Activated CD8-positive, alpha-beta T cell treated with anti-CD3 and anti-CD28 coated beads for 36 hours (primary cell): ENCODE results near the gene SLC27A1. TPM values are rescaled to one million over a fixed set of nuclear protein-coding genes. Genes with fewer than 3 reads are reported as not detected.

ENCODE experiments used
- ATAC-seq: fragments of 200-7000 bp; cut with Tn5 transposase; one replicate; pipeline ENCODE4 v1.10.0; 2021; ENCODE audit warnings: mild to moderate bottlenecking, moderate library complexity
- CTCF ChIA-PET: fragments of 350-600 bp; sonication (Branson Sonifier 250); formaldehyde crosslinking; loops from one replicate; lab custom pipeline; 2021; ENCODE audit warnings: antibody characterized with exemption; lab: Charles Lee
- POLR2A ChIA-PET: fragments of 350-600 bp; sonication (Branson Sonifier 250); formaldehyde crosslinking; loops from one replicate; lab custom pipeline; 2021; ENCODE audit warnings: antibody characterized with exemption; lab: Charles Lee
- DNase-seq: peaks from one replicate; pipeline ENCODE4 v3.0.0-alpha.2; 2020
- H3K27ac Mint-ChIP-seq: one replicate; pipeline ENCODE4 v1.8.0; 2021; ENCODE audit warnings: mild to moderate bottlenecking, mixed read lengths
- H3K27me3 Mint-ChIP-seq: one replicate; pipeline ENCODE4 v1.8.0; 2021; ENCODE audit warnings: mixed read lengths
- H3K36me3 Mint-ChIP-seq: one replicate; pipeline ENCODE4 v1.8.0; 2021; ENCODE audit warnings: low read depth, mixed read lengths
- H3K4me1 Mint-ChIP-seq: one replicate; pipeline ENCODE4 v1.8.0; 2021; ENCODE audit warnings: low read depth, mixed read lengths
- H3K4me3 Mint-ChIP-seq: one replicate; pipeline ENCODE4 v1.8.0; 2021; ENCODE audit warnings: mild to moderate bottlenecking, moderate library complexity, mixed read lengths
- H3K9me3 Mint-ChIP-seq: one replicate; pipeline ENCODE4 v1.8.0; 2021; ENCODE audit warnings: mixed read lengths
- CTCF ChIP-seq: fragments of 200-600 bp; IDR thresholded peaks from one replicate; pipeline ENCODE4 v1.8.0; 2022; ENCODE audit warnings: antibody characterized with exemption, mild to moderate bottlenecking
- intact Hi-C: fragments of 100-400 bp; cut with micrococcal nuclease; formaldehyde crosslinking; loops from one replicate; pipeline ENCODE4 v1.10.0; 2022
- total RNA-seq, 2 experiments: library from RNA; stranded (reverse); gene quantifications; one replicate each; pipeline ENCODE4 v1.2.3, GENCODE V29; 2021

SLC27A1 gene
- total RNA-seq, 2 experiments from 2014 or later, result 3.5 to 3.6 TPM

- Mint-ChIP-seq H3K27me3 (no peaks in the 10 kb centered on the region), H3K27ac (peak overlapping the region; percentile 17), H3K4me1 (peaks cover 35% of the 10 kb centered on the region), H3K36me3 (no peaks in the 10 kb centered on the region), H3K4me3 (no peak overlapping the region), H3K9me3 (no peaks in the 10 kb centered on the region)
- POLR2A ChIA-PET, result interaction anchor here (1.1 to 2.1 kb wide), 2 partner anchors 12 to 83 kb away, joined by 3 to 7 read pairs; no protein-coding TSS in a partner anchor
- ATAC-seq (no peak), DNase-seq (no peak)
- intact Hi-C loops, result no loop called here
- CTCF ChIA-PET, result interaction anchor here (1.0 to 2.5 kb wide), 3 partner anchors 8 to 103 kb away, joined by 3 to 14 read pairs (median 3); no protein-coding TSS in a partner anchor
- TF ChIP-seq CTCF, result no peak
These were observed 19.2 kb downstream of the SLC27A1 start for GRCh38 chr19:17489392-17490030.

- CTCF ChIA-PET, result interaction anchor here (0.8 to 1.3 kb wide), 3 partner anchors 10 to 104 kb away, joined by 3 read pairs; no protein-coding TSS in a partner anchor
- Mint-ChIP-seq H3K4me1 (peaks cover 35% of the 10 kb centered on the region), H3K9me3 (no peaks in the 10 kb centered on the region), H3K4me3 (no peak overlapping the region), H3K36me3 (no peaks in the 10 kb centered on the region), H3K27ac (peak overlapping the region; percentile 73), H3K27me3 (no peaks in the 10 kb centered on the region)
- TF ChIP-seq CTCF, result no peak
- intact Hi-C loops, result no loop called here
- POLR2A ChIA-PET, result interaction anchor here (1.1 kb wide), 1 partner anchor 84 kb away, joined by 3 read pairs; no protein-coding TSS in a partner anchor
- ATAC-seq, result no peak
- DNase-seq, result peak; percentile 66
These were observed 20.1 kb downstream of the SLC27A1 start for GRCh38 chr19:17490411-17490810.

GRCh38 chr19:17491287-17491686 is 21.0 kb downstream of the SLC27A1 start:
- ChIA-PET POLR2A (no interaction called here), CTCF (no interaction called here)
- H3K4me1 Mint-ChIP-seq, result peaks cover 42% of the 10 kb centered on the region
- ATAC-seq, result no peak
- TF ChIP-seq CTCF, result no peak
- H3K36me3 Mint-ChIP-seq, result no peaks in the 10 kb centered on the region
- no peak for DNase-seq
- no peaks in the 10 kb centered on the region for H3K27me3 Mint-ChIP-seq
- no peak overlapping the region for H3K27ac Mint-ChIP-seq
- H3K4me3 Mint-ChIP-seq, result no peak overlapping the region
- H3K9me3 Mint-ChIP-seq, result no peaks in the 10 kb centered on the region
- intact Hi-C loops, result no loop called here

- Mint-ChIP-seq H3K4me1 (peaks cover 23% of the 10 kb centered on the region), H3K9me3 (no peaks in the 10 kb centered on the region), H3K27me3 (no peaks in the 10 kb centered on the region), H3K36me3 (no peaks in the 10 kb centered on the region), H3K4me3 (no peak overlapping the region), H3K27ac (no peak overlapping the region)
- TF ChIP-seq CTCF, result no peak
- CTCF ChIA-PET, result interaction anchor here (0.6 to 4.9 kb wide), 48 partner anchors 8 to 364 kb away, joined by 3 to 32 read pairs (median 5); partner anchors contain the start of genes CCDC194, MVB12A, PGLS and RPL18A
- ATAC-seq (no peak), DNase-seq (no peak)
- POLR2A ChIA-PET, result interaction anchor here (0.8 to 0.9 kb wide), 3 partner anchors 9 to 60 kb away, joined by 3 to 4 read pairs (median 3); partner anchors contain the start of genes COLGALT1 and PGLS
- intact Hi-C loops, result no loop called here
These were observed 25.4 kb downstream of the SLC27A1 start for GRCh38 chr19:17495639-17496296.
